CD14-positive monocyte (primary cell): Measurements from ENCODE around the gene ARFGEF3. TPM values are rescaled to one million over a fixed set of nuclear protein-coding genes. Genes with fewer than 3 reads are reported as not detected.

Experiments
- DNase-seq, 3 donors: peaks; one replicate each; pipeline ENCODE4 v3.0.0-alpha.2; 2011 to 2022
- H2AFZ ChIP-seq: 2 replicates; pipeline ENCODE4 v1.6.0; 2012; ENCODE audit warnings: mild to moderate bottlenecking, low read depth, low read length, inconsistent platforms; ENCODE audit not compliant: insufficient read depth, poor library complexity, severe bottlenecking
- H3K27ac ChIP-seq, 2 donors: 1 replicate in 1 of 2; 2 replicates in 1 of 2; pipeline ENCODE4 v1.5.1; 2012 to 2013; ENCODE audit warnings: low read length in 2 of 2, control low read depth in 1 of 2, inconsistent platforms in 1 of 2, low read depth in 1 of 2, mild to moderate bottlenecking in 1 of 2
- H3K27me3 ChIP-seq, 2 donors: one replicate each; pipeline versions ENCODE4 v1.6.0 to v1.6.1; 2011 to 2013; ENCODE audit warnings: low read length in 2 of 2; ENCODE audit not compliant: control insufficient read depth in 2 of 2, insufficient read depth in 2 of 2
- H3K36me3 ChIP-seq, 2 donors: replicated peaks in 1 of 2; 1 replicate in 1 of 2; 2 replicates in 1 of 2; pipeline versions ENCODE4 v1.5.1 to v1.6.1; 2012 to 2013; ENCODE audit warnings: low read length in 2 of 2, control low read depth in 1 of 2, inconsistent platforms in 1 of 2, mild to moderate bottlenecking in 1 of 2; ENCODE audit not compliant: insufficient read depth in 2 of 2, control insufficient read depth in 1 of 2
- H3K4me1 ChIP-seq, 2 donors: 1 replicate in 1 of 2; 2 replicates in 1 of 2; pipeline versions ENCODE4 v1.5.1 to v1.6.1; 2012 to 2013; ENCODE audit warnings: low read length in 2 of 2, control low read depth in 1 of 2, inconsistent platforms in 1 of 2, mild to moderate bottlenecking in 1 of 2, moderate library complexity in 1 of 2; ENCODE audit not compliant: insufficient read depth in 2 of 2, control insufficient read depth in 1 of 2
- H3K4me2 ChIP-seq: replicated peaks from 2 replicates; pipeline ENCODE3; 2012; ENCODE audit warnings: low read length, moderate library complexity, mild to moderate bottlenecking; ENCODE audit not compliant: poor library complexity, severe bottlenecking; ENCODE audit errors: extremely low read depth
- H3K4me3 ChIP-seq, 3 experiments: fragments of 200-600 bp in 1 of 3; sonication (generic) in 1 of 3; replicated peaks in 1 of 3; 1 replicate in 2 of 3; 2 replicates in 1 of 3; pipeline ENCODE4 v1.5.1; 2011 to 2013; ENCODE audit warnings: low read length in 3 of 3, mild to moderate bottlenecking in 3 of 3, control low read depth in 2 of 3, low read depth in 2 of 3, inconsistent platforms in 1 of 3, moderate library complexity in 1 of 3
- H3K79me2 ChIP-seq: 2 replicates; pipeline ENCODE4 v1.6.0; 2012; ENCODE audit warnings: mild to moderate bottlenecking, control low read depth, inconsistent platforms, low read length, moderate library complexity; ENCODE audit not compliant: insufficient read depth
- H3K9ac ChIP-seq: 2 replicates; pipeline ENCODE4 v1.6.0; 2017; ENCODE audit warnings: low read length, mild to moderate bottlenecking; ENCODE audit not compliant: insufficient read depth, poor library complexity, severe bottlenecking
- H3K9me3 ChIP-seq, 2 donors: replicated peaks in 1 of 2; 1 replicate in 1 of 2; 2 replicates in 1 of 2; pipeline versions ENCODE4 v1.5.1 to v1.6.1; 2012 to 2013; ENCODE audit warnings: low read length in 2 of 2, control low read depth in 1 of 2; ENCODE audit not compliant: control insufficient read depth in 1 of 2, insufficient read depth in 1 of 2
- H4K20me1 ChIP-seq: 2 replicates; pipeline ENCODE4 v1.6.0; 2012; ENCODE audit warnings: mild to moderate bottlenecking, low read length, control low read depth, moderate library complexity; ENCODE audit not compliant: insufficient read depth
- H3K27ac Mint-ChIP-seq, 7 donors: one replicate each; pipeline ENCODE4 v1.8.0; 2020; ENCODE audit warnings: mild to moderate bottlenecking in 7 of 7, mixed read lengths in 7 of 7, moderate library complexity in 6 of 7, inconsistent platforms in 2 of 7
- H3K27me3 Mint-ChIP-seq, 3 donors: one replicate each; pipeline ENCODE4 v1.8.0; 2021 to 2022; ENCODE audit warnings: low read depth in 3 of 3, mild to moderate bottlenecking in 3 of 3, mixed read lengths in 3 of 3, moderate library complexity in 3 of 3, inconsistent platforms in 1 of 3
- H3K36me3 Mint-ChIP-seq, 2 donors: one replicate each; pipeline ENCODE4 v1.8.0; 2020; ENCODE audit warnings: mixed read lengths in 2 of 2, inconsistent platforms in 1 of 2, mild to moderate bottlenecking in 1 of 2
- H3K4me1 Mint-ChIP-seq: one replicate; pipeline ENCODE4 v1.8.0; 2020; ENCODE audit warnings: mild to moderate bottlenecking, mixed read lengths
- H3K4me3 Mint-ChIP-seq, 2 donors: one replicate each; pipeline ENCODE4 v1.8.0; 2020; ENCODE audit warnings: mild to moderate bottlenecking in 2 of 2, mixed read lengths in 2 of 2, moderate library complexity in 1 of 2
- H3K9me3 Mint-ChIP-seq, 7 donors: one replicate each; pipeline ENCODE4 v1.8.0; 2020 to 2022; ENCODE audit warnings: mixed read lengths in 7 of 7, mild to moderate bottlenecking in 6 of 7, moderate library complexity in 6 of 7, inconsistent platforms in 2 of 7
- WGBS: methylation state at CpG from one replicate; pipeline ENCODE4 v1.1.5; 2013; ENCODE audit warnings: missing lambda C conversion rate; ENCODE audit not compliant: insufficient coverage; 5-methylcytosine and 5-hydroxymethylcytosine counted together
- intact Hi-C, 2 donors: fragments of 100-400 bp; cut with micrococcal nuclease; formaldehyde crosslinking; loops; one replicate each; pipeline versions ENCODE4 v1.15.0 to v1.15.1; 2023
- polyA plus RNA-seq, 3 donors: library from polyadenylated mRNA; depleted of rRNA in 1 of 3; unstranded in 2 of 3; stranded (reverse) in 1 of 3; fragments of 300-500 nt in 2 of 3; fragments of >200 nt in 1 of 3; fragmentation: Illumina TruSeq in 2 of 3; gene quantifications; 1 replicate in 2 of 3; 2 replicates in 1 of 3; pipeline ENCODE4 v1.2.3, GENCODE V29; 2012 to 2021
- TF ChIP-seq, protein P1 (sequence below): fragments of 200-600 bp; IDR thresholded peaks from one replicate; pipeline ENCODE4 v1.8.0; 2022; ENCODE audit warnings: antibody characterized with exemption, mild to moderate bottlenecking

ARFGEF3 gene
- polyA plus RNA-seq, 3 donors = not detected

DNA sequence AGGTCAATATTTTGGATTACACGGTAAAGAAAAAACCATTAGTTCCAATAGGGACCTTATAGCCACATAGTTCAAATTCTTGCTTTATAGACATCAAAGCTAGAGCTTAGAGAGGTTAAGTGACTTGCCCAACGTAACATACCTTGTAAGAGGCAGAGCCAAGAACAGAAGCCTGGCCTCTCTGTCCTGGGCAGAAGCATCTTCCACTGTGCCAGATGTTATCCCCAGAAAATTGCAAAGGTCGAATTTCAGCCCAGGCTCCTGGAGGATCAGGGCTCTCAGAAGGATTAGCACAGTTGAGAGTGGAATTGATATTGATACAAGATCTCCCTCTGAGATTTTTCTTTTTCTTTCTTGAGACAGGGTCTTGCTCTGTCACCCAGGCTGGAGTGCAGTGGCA lies 222.0 kb downstream of the ARFGEF3 start:
- Histone ChIP-seq H3K27ac (no peak overlapping the region), H3K36me3 (no peaks in the 10 kb centered on the region), H3K4me3 (no peak overlapping the region), H3K4me2 (no peak overlapping the region), H3K9me3 (no peaks in the 10 kb centered on the region), H2AFZ (no peak overlapping the region), H3K4me1 (peaks cover 2 to 8% of the 10 kb centered on the region in 2 donors), H4K20me1 (no peaks in the 10 kb centered on the region), H3K27me3 (no peaks in the 10 kb centered on the region), H3K9ac (no peak overlapping the region), H3K79me2 (no peaks in the 10 kb centered on the region)
- TF ChIP-seq, protein P1, sequence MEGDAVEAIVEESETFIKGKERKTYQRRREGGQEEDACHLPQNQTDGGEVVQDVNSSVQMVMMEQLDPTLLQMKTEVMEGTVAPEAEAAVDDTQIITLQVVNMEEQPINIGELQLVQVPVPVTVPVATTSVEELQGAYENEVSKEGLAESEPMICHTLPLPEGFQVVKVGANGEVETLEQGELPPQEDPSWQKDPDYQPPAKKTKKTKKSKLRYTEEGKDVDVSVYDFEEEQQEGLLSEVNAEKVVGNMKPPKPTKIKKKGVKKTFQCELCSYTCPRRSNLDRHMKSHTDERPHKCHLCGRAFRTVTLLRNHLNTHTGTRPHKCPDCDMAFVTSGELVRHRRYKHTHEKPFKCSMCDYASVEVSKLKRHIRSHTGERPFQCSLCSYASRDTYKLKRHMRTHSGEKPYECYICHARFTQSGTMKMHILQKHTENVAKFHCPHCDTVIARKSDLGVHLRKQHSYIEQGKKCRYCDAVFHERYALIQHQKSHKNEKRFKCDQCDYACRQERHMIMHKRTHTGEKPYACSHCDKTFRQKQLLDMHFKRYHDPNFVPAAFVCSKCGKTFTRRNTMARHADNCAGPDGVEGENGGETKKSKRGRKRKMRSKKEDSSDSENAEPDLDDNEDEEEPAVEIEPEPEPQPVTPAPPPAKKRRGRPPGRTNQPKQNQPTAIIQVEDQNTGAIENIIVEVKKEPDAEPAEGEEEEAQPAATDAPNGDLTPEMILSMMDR = no peak
- H3K27me3 Mint-ChIP-seq = no peaks in the 10 kb centered on the region
- intact Hi-C loops = no loop called here
- H3K9me3 Mint-ChIP-seq = peaks cover 0 to 5% (median 0%) of the 10 kb centered on the region in 7 donors
- no CpG with 5 or more reads among the region's 3 CpGs for WGBS
- peaks cover 11% of the 10 kb centered on the region for H3K4me1 Mint-ChIP-seq
- H3K27ac Mint-ChIP-seq = no peak overlapping the region
- H3K4me3 Mint-ChIP-seq = no peak overlapping the region
- no peaks in the 10 kb centered on the region for H3K36me3 Mint-ChIP-seq
- no peak for DNase-seq

DNA sequence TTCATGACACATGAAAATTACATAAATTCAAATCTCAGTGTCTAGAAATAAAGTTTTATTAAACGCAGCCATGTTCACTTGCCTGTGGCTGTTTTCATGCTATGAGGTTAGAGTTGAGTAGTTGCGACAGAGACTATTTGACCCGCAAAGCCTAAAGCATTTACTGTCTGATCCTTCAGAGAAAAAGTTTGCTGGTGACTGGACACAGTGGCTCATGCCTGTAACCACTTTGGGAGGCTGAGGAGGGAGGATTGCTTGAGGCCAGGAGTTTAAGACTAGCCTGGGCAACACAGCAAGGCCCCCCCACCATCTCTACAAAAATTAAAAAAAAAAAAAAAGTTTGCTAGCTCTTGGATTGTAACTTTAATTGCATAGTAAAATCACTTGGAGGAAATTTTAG lies 225.2 kb downstream of the ARFGEF3 start:
- peaks cover 15% of the 10 kb centered on the region for H3K4me1 Mint-ChIP-seq
- no peak overlapping the region for H3K27ac ChIP-seq
- no peaks in the 10 kb centered on the region for H4K20me1 ChIP-seq
- peaks cover 0 to 4% (median 0%) of the 10 kb centered on the region in 7 donors for H3K9me3 Mint-ChIP-seq
- TF ChIP-seq, protein P1 = no peak
- no peaks in the 10 kb centered on the region for H3K9me3 ChIP-seq
- no peak overlapping the region for H3K9ac ChIP-seq
- H3K27ac Mint-ChIP-seq = no peak overlapping the region
- no peaks in the 10 kb centered on the region for H3K36me3 ChIP-seq
- H3K4me1 ChIP-seq = peaks cover 2 to 6% of the 10 kb centered on the region in 2 donors
- peaks cover 0 to 2% (median 0%) of the 10 kb centered on the region in 3 donors for H3K27me3 Mint-ChIP-seq
- 88% methylated on average over 3 of the region's 3 CpGs for WGBS
- DNase-seq = no peak
- no peaks in the 10 kb centered on the region for H3K79me2 ChIP-seq
- intact Hi-C loops = no loop called here
- H3K4me3 Mint-ChIP-seq = no peak overlapping the region
- no peak overlapping the region for H3K4me2 ChIP-seq
- H3K27me3 ChIP-seq = no peaks in the 10 kb centered on the region
- H2AFZ ChIP-seq = no peak overlapping the region
- H3K4me3 ChIP-seq = no peak overlapping the region
- no peaks in the 10 kb centered on the region for H3K36me3 Mint-ChIP-seq
